ENCODE measurements around the gene BMPER.

Gene BMPER

DNA sequence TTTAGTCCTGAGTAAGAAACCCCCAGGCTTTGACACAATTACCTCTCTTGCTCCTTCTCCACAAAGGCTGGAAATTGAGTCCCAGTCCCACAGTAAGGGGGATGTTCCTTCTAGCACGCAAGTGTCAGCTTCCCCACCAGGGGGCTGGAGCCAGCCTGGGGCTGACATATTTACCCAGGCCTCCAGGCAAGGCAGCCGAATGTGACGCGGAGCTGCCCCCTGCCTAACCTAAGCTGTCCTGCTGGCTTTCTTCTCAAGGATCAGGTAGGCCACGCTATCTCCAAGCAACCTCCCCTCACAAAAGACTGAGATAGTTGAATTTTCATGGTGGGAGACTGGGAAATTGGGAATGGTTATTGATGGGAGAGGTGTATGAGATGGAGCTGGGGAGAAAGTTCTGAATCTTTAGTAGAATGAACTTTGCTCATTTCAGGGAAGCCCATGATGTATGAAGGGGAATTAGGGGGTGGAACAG is 19.2 kb upstream of the BMPER start:
- TF ChIP-seq, protein P1, sequence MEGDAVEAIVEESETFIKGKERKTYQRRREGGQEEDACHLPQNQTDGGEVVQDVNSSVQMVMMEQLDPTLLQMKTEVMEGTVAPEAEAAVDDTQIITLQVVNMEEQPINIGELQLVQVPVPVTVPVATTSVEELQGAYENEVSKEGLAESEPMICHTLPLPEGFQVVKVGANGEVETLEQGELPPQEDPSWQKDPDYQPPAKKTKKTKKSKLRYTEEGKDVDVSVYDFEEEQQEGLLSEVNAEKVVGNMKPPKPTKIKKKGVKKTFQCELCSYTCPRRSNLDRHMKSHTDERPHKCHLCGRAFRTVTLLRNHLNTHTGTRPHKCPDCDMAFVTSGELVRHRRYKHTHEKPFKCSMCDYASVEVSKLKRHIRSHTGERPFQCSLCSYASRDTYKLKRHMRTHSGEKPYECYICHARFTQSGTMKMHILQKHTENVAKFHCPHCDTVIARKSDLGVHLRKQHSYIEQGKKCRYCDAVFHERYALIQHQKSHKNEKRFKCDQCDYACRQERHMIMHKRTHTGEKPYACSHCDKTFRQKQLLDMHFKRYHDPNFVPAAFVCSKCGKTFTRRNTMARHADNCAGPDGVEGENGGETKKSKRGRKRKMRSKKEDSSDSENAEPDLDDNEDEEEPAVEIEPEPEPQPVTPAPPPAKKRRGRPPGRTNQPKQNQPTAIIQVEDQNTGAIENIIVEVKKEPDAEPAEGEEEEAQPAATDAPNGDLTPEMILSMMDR (IDR thresholded peaks at IDR 0.05; ENCODE audit: insufficient read depth, low read length, missing control alignments), result peak; percentile 65
- CTCF ChIA-PET, result interaction anchor here (0.7 to 10.6 kb wide), 9 partner anchors 9 to 464 kb away, joined by 3 to 149 read pairs (median 3); partner anchors contain the start of gene BMPER
- POLR2A ChIA-PET, result no interaction called here
- no peak overlapping the region for H3K4me3 ChIP-seq (ENCODE audit: low read depth, low read length)
- no peak for DNase-seq (ENCODE audit: low read depth, low spot score)

DNA sequence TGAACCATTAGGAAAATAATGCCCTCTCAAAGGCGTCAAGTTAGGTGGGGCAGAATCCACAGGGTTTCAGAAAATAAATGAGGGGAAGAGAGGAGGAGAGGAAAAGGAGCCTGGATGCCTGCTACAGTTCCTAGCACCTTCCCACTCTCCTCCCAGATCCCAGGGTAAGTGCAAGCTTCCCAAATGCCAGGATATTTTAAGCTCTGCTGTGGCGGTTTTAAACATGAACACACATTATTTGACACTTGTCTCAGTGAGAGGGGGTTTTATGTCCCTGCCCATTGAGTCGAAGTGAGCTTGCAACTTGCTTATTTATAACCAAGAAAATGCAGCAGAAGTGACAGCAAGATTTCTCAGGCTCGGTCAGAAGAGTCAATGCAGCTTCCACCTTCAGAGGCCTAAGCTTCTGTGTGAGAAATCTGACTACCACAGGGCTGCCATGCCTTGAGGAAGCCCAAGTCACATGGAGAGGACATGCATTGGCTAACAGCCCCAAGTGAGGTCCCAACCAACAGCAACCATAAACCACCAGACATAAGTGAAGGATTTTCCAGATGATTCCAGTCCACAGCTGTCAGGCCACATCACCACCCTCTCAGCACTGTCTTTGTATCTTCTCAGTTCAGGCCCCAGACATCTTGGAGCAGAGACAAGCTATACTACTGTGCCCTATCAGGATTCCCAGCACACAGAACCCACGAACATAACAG is 17.9 kb upstream of the BMPER start:
- TF ChIP-seq, protein P1 (IDR thresholded peaks at IDR 0.05; ENCODE audit: insufficient read depth, low read length, missing control alignments), result no peak
- POLR2A ChIA-PET, result interaction anchor here (0.5 to 0.7 kb wide), 2 partner anchors 18 to 109 kb away, joined by 3 read pairs; partner anchors contain the start of gene BMPER

DNA sequence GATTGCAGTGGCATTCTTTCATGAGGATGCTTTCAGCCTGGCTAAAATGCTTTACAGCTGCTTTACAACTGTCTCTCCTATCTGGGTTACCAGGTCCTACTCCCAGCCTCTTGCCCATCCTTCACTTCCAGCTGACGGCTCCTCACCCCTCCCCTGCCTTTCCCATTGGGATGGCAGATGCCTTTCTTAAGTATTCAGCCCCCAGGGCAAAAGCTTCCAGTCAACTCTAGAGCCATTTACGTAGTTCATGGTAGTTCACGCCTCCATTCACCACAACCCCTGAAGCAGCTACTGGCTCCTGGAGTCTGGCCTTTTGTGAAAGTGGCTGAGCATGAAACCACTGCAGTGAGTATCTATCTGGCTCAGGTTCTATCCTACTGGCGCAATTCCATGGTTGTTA is 17.2 kb upstream of the BMPER start:
- DNase-seq (ENCODE audit: low read depth, low spot score), result no peak
- TF ChIP-seq, protein P1 (IDR thresholded peaks at IDR 0.05; ENCODE audit: insufficient read depth, low read length, missing control alignments), result no peak
- H3K4me3 ChIP-seq (ENCODE audit: low read depth, low read length), result no peak overlapping the region
- ChIA-PET POLR2A (no interaction called here), CTCF (interaction anchor here (0.7 to 10.6 kb wide), 11 partner anchors 7 to 429 kb away, joined by 3 to 149 read pairs (median 3); partner anchors contain the start of gene BMPER)

More for the DNA sequence above, 17.9 kb upstream of the BMPER start:
- H3K4me3 ChIP-seq (ENCODE audit: low read depth, low read length), result no peak overlapping the region
- CTCF ChIA-PET, result interaction anchor here (0.8 to 10.6 kb wide), 12 partner anchors 8 to 701 kb away, joined by 3 to 149 read pairs (median 3); partner anchors contain the start of gene BMPER
- DNase-seq (ENCODE audit: low read depth, low spot score), result no peak

DNA sequence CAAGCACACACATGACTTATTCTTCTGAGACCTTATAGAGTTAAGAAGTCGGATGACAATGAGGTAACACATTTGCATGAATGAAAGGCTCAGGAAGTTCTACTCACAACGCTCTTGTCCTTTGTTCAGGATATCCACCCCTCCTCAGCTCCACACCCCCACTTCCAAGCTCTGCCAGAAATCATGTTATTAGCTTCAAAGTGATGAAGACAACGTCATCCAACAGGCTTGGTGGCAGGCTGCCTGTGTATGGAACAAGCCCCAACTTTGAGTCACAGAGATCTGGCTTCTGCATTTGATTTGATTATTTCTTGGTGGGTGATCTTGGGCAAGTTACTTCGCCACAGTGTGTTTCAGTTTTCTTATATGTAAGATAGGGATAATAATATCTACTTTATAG is 12.4 kb upstream of the BMPER start:
- ChIA-PET CTCF (interaction anchor here (1.0 to 7.1 kb wide), 7 partner anchors 9 to 174 kb away, joined by 3 to 149 read pairs (median 32); partner anchors contain the start of gene BMPER), POLR2A (no interaction called here)
- TF ChIP-seq, protein P1 (IDR thresholded peaks at IDR 0.05; ENCODE audit: insufficient read depth, low read length, missing control alignments), result no peak

DNA sequence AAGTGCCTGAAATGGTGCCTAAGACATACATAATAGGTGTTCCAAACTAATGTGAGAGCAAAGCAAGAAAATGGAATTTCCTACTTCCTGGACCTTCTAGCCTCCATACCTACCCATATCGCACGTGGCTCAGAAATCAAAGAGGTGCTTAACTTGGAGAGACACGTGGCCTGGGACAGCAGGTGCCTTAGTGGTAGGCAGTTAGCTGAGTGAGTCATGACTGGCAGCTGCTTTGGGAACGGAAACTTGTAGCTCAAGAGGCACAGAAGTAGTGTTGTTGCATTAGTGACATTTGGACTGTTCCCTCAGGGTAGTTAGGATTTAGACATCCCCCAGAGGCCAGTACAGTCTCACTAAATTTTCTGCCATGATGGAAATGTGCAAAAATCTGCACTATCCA is 12.0 kb upstream of the BMPER start:
- ChIA-PET POLR2A (no interaction called here), CTCF (interaction anchor here (0.6 to 7.1 kb wide), 14 partner anchors 10 to 435 kb away, joined by 3 to 149 read pairs (median 14); partner anchors contain the start of gene BMPER)
- no peak for DNase-seq (ENCODE audit: low read depth, low spot score)
- H3K4me3 ChIP-seq (ENCODE audit: low read depth, low read length), result no peak overlapping the region
- TF ChIP-seq, protein P1 (IDR thresholded peaks at IDR 0.05; ENCODE audit: insufficient read depth, low read length, missing control alignments), result no peak

More for the DNA sequence above, 12.4 kb upstream of the BMPER start:
- DNase-seq (ENCODE audit: low read depth, low spot score), result no peak
- no peak overlapping the region for H3K4me3 ChIP-seq (ENCODE audit: low read depth, low read length)

Measured in AG04449 (cell line).